Measurements from ENCODE around the gene GABPB1. TPM values are rescaled to one million over a fixed set of nuclear protein-coding genes. Genes with fewer than 3 reads are reported as not detected.

Gene GABPB1
- total RNA-seq, 2 donors from 2014 or later: 4.9 to 6.7 TPM

DNA sequence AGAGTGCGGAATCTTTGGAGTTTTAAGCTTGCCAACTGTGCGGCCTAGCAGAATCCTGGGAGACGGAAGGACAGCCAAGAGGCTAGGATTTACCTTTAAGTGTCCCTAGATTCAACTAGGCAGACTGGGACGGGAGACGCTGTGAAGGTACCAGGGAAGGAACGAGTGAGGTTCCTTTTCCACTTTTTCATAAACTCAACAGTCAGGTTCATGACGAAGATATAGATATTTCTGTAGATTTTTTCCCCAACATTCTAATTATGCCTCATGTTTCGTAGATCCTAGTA, 564 bp upstream of the GABPB1 start:
- peak; percentile 7 for ATAC-seq
- intact Hi-C loops (cut with DNase I): no loop called here
- 0 to 1% methylated on average over 7 to 8 of the region's 8 CpGs for WGBS, 2 donors

DNA sequence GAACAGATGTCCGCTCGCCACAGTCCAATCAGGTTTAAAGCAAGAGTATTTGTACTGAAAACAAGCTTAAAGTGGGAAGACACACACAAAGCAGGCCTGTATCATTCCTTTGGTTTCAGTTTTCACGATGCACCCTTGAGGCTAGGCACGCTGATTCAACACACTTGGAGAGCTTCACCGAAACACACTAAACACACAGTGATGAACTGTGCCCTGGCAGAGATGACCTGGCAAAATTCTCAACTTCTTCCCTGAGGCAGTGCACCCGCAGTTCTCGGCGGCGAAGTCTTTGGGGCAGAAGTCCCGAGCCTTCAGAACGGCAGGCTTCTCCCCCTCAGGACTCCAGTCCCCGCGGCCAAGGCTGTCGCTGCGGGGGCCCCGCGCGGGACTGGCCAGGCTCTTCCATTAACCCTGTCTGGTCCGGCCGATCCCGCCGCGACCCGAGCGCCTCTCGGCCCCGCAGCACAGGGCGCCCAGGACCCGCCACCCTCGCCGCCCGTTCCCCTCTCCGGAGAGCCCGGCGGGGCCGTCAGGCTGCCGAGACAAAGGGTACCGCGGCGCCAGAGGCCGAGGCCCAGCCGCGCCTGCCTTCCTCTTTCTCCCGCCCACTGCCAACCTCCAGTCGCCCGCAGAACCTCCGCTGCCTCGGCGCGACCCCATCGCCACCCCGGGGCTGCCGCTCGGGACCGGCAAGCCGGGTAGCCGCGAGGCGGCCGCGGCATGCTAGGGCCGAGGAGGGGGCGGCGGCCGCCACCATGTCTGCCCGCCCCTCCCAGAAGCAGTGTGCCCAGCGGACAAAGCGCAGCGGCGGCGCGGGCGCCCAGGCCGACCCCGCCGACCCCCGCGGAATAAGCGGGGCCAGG, 792 bp downstream of the GABPB1 start:
- Histone ChIP-seq H3K36me3 (replicated peaks in 1 of 2; ENCODE audit: insufficient read depth in 1 of 2, low read depth in 2 of 2) (no peaks in the 10 kb centered on the region), H3K9me3 (no peaks in the 10 kb centered on the region), H3K27ac (peak overlapping the region; percentile 92 to 98 (median 94)), H3K4me1 (peaks cover 48% of the 10 kb centered on the region), H3K27me3 (no peaks in the 10 kb centered on the region), H3K4me3 (peak overlapping the region; percentile 89 to 94)
- TF ChIP-seq POLR2A (IDR thresholded peaks at IDR 0.05): peak in 2 of 3 donors; percentile 47 to 48
- TF ChIP-seq, protein P1, sequence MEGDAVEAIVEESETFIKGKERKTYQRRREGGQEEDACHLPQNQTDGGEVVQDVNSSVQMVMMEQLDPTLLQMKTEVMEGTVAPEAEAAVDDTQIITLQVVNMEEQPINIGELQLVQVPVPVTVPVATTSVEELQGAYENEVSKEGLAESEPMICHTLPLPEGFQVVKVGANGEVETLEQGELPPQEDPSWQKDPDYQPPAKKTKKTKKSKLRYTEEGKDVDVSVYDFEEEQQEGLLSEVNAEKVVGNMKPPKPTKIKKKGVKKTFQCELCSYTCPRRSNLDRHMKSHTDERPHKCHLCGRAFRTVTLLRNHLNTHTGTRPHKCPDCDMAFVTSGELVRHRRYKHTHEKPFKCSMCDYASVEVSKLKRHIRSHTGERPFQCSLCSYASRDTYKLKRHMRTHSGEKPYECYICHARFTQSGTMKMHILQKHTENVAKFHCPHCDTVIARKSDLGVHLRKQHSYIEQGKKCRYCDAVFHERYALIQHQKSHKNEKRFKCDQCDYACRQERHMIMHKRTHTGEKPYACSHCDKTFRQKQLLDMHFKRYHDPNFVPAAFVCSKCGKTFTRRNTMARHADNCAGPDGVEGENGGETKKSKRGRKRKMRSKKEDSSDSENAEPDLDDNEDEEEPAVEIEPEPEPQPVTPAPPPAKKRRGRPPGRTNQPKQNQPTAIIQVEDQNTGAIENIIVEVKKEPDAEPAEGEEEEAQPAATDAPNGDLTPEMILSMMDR (IDR thresholded peaks at IDR 0.05): no peak
- DNase-seq: peak; percentile 48 to 59 (median 54)
- peak; percentile 39 for ATAC-seq
- intact Hi-C loops (cut with DNase I): no loop called here
- 0% methylated on average over 6 to 79 of the region's 79 CpGs for WGBS, 2 donors

More for the DNA sequence above, 564 bp upstream of the GABPB1 start:
- peak overlapping the region; percentile 92 to 98 (median 94) for H3K27ac ChIP-seq
- peaks cover 41% of the 10 kb centered on the region for H3K4me1 ChIP-seq
- TF ChIP-seq, protein P1 (IDR thresholded peaks at IDR 0.05): no peak
- no peak for TF ChIP-seq POLR2A (IDR thresholded peaks at IDR 0.05)
- no peaks in the 10 kb centered on the region for H3K36me3 ChIP-seq (replicated peaks in 1 of 2; ENCODE audit: insufficient read depth in 1 of 2, low read depth in 2 of 2)
- no peaks in the 10 kb centered on the region for H3K9me3 ChIP-seq
- no peaks in the 10 kb centered on the region for H3K27me3 ChIP-seq
- no peak for DNase-seq
- H3K4me3 ChIP-seq: peak overlapping the region; percentile 89 to 94

DNA sequence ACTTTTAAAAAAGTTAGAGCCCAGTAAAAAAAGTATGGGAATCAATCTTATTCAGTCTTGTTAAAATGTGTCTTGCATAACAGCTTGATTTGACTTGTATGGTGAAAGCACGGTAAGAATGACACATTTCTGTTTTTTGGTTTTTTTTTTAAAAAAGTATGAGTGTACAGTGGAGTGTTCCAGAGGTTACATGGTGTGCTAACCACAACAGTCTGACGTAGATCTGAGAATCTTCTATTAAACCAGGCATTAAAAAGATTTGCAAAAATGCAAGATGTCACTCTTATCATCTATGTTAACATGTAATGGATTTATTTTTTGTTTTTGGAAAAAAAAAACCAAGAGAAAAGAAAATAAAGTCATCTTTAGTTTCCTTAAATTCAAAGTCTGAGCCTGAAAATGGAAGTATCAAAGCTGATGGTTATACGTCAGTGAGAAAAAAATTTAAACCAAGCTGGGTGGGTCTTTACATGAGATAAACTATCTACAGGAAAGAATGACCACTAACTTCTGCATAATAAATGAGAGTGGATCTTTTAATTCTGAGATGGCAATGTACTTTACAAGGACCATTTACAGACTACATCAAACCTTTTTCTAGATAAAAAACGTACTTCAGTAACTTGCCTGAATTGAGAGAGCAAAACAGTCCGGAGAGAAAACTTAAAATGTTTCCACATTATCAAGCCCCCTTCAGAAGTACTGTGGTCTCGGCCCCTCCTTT, 1.6 kb downstream of the GABPB1 start:
- H3K36me3 ChIP-seq (replicated peaks in 1 of 2; ENCODE audit: insufficient read depth in 1 of 2, low read depth in 2 of 2): no peaks in the 10 kb centered on the region
- peaks cover 48% of the 10 kb centered on the region for H3K4me1 ChIP-seq
- H3K27me3 ChIP-seq: no peaks in the 10 kb centered on the region
- 2 to 3% methylated on average over 6 of the region's 6 CpGs for WGBS, 2 donors
- TF ChIP-seq POLR2A (IDR thresholded peaks at IDR 0.05): no peak
- TF ChIP-seq, protein P1 (IDR thresholded peaks at IDR 0.05): no peak
- peak overlapping the region; percentile 89 to 94 for H3K4me3 ChIP-seq
- peak overlapping the region; percentile 92 to 98 (median 94) for H3K27ac ChIP-seq
- ATAC-seq: no peak
- no peak for DNase-seq
- no peaks in the 10 kb centered on the region for H3K9me3 ChIP-seq
- intact Hi-C loops (cut with DNase I): no loop called here

DNA sequence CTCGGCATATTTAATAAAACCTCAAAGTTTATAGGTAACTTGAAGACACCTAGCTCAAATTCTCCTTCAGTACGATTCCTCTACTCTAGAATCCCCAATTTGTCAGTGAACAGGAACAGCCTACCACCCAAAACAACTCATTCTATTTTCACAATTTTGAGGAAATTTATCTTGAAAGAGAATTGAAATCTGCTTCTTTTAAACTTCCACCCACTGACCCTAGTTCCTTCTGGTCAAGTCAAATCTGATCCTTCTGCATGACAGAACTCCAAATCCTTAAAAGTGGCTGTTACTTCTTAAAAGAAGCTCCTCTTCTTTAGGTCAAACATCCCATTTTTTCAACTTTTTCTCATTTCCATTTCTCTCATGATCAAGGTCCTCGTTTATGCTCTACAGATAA, 4.4 kb downstream of the GABPB1 start:
- Histone ChIP-seq H3K4me3 (no peak overlapping the region), H3K27me3 (no peaks in the 10 kb centered on the region), H3K9me3 (no peaks in the 10 kb centered on the region), H3K36me3 (replicated peaks in 1 of 2; ENCODE audit: insufficient read depth in 1 of 2, low read depth in 2 of 2) (no peaks in the 10 kb centered on the region), H3K4me1 (peaks cover 31% of the 10 kb centered on the region), H3K27ac (no peak overlapping the region)
- no peak for DNase-seq
- WGBS, 2 donors: 65% methylated on average over 3 of the region's 3 CpGs
- ATAC-seq: no peak
- intact Hi-C loops (cut with DNase I): no loop called here
- TF ChIP-seq, protein P1 (IDR thresholded peaks at IDR 0.05): no peak
- no peak for TF ChIP-seq POLR2A (IDR thresholded peaks at IDR 0.05)

All from body of pancreas (tissue), 4 donors.